Dermis microvascular lymphatic vessel endothelial cell (primary cell): ENCODE measurements around the gene ATP12A. TPM values are rescaled to one million over a fixed set of nuclear protein-coding genes. Genes with fewer than 3 reads are reported as not detected.

Source experiments
- DNase-seq, 2 donors: peaks; one replicate each; pipeline versions ENCODE4 v3.0.0 to v3.0.0-alpha.2; 2010; ENCODE audit warnings: low read depth in 2 of 2
- total RNA-seq: library from RNA; depleted of rRNA; stranded (reverse); fragments of >200 nt; gene quantifications from 2 replicates; pipeline ENCODE4 v1.2.1, GENCODE V29; 2014

ATP12A gene
- total RNA-seq, 1 donor from 2014 or later = not detected

DNA sequence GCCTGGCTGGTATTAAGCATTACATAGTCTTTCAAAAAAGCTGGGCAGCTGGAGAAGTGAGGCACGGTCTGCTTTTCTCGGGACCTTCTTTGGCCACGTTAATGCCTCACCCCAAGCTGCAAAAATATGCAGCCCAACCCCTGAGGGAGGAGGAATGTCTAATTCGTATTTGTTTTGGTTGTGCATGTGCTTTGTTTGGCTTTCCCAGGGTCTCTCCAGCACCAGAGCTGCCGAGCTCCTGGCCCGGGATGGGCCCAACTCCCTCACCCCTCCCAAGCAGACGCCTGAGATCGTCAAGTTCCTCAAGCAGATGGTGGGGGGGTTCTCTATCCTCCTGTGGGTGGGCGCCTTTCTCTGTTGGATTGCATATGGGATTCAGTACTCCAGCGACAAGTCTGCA lies 7.9 kb downstream of the ATP12A start:
- no peak for DNase-seq

DNA sequence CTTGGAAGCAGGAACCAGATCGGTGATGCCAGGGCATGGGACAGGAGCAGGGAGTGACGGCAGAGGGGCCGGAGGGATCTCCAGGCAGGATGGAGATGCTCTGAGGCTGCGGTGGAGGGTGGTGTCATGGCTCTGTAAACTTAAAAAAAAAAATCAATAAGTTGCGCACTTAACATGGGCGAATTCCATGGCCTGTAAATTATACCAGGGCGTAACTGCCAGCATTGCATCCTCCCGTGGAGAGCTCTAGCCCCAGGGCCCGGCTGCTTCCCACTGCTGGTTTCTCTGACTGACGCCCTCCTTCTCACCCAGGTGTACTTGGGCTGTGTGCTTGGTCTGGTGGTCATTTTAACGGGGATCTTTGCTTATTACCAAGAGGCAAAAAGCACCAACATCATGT lies 8.7 kb downstream of the ATP12A start:
- no peak for DNase-seq

DNA sequence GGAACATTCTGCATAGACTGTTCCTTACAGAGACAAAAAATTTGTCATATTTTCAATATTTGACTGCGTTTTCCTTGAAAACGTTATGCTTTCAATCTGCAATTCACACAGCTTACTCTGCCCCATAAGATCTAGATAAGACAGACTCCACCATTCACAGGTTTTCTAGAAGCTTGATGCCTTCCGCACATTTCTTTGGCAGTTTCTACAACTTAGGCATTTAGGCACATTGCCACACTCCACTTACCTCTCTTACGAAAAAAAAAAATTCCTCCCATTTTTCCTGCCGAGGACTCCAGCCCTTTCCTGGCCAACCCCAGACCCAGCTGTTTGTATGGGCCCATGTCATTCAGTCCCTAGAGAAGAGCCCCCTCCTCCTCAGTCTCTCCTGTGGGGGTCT lies 11.2 kb downstream of the ATP12A start:
- DNase-seq = no peak

DNA sequence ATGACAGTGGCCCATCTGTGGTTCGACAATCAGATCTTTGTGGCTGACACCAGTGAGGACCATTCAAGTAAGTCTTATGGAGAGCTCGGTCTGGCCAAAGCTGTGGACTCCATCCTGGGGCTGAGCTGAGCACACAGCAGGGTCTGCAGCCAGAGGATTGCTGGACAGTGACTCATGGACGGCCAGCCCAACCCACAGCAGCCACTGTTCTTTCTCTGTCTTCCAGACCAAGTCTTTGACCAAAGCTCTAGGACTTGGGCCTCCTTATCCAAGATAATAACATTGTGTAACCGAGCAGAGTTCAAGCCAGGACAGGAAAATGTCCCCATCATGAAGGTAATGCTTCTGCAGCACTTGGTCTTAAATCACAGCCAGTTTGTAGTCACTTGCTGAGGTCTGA lies 12.4 kb downstream of the ATP12A start:
- no peak for DNase-seq

DNA sequence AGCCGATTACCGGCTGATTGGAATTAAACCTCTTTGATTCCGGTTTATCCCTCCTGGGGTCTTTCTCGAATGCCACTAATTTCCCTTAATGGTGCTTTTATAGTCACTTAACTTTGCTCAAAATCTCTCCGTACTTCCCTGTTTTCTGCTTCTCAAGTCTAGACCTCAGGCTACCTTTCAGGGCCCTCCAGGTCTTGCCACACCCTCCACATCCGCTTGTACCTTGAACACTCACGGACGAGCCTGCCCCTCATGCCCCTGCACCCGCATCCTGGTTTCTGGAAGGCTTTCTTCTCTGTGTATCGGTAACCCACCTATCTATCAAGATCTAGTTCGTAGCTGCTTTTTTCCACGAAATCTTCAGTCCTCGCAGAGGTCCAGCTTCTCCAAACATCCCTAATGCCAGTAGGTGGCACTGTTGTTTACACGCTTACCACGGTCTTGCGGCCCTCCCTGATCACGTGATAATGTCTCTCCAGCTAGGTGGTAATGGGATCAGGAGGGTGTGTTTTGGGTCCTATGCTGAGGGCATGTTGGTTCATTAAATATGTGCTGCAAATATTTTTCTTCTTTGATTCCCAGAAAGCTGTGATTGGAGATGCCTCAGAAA lies 13.8 kb downstream of the ATP12A start:
- DNase-seq = peak; percentile 30 to 64

DNA sequence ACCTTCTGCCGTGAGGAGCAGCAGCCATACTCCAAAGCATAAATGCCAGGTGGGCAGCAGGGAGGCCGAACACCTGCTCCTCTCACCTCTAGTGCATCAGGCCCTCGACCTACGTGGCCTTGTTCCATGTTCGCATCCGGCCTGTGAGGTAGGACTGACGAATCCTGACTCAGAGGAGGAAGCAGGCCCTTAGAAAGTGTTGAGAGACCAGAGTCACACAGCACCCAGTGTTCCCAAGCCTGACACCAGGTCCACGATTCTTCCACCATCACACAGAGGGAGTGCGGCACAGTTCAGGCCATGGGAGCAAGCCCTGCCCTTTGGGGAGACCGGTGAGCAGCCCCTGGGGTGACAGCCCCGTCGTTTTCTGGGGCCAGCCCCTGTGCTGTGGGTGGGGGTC lies 14.7 kb downstream of the ATP12A start:
- DNase-seq = no peak

DNA sequence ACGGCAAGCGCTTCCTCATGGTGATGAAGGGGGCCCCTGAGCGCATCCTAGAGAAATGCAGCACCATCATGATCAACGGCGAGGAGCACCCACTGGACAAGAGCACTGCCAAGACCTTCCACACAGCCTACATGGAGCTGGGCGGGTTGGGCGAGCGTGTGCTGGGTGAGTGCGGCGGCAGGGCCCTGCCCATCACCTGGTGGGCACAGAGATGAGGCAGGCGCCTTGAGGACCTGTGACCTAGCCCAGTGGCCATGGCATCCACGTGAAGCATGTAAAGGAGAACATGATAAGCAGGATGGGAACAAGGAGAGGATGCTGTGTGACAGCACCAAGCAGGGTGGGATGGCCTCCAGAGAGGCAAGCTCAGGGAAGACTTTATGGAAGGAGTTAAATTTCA lies 18.5 kb downstream of the ATP12A start:
- DNase-seq = no peak

DNA sequence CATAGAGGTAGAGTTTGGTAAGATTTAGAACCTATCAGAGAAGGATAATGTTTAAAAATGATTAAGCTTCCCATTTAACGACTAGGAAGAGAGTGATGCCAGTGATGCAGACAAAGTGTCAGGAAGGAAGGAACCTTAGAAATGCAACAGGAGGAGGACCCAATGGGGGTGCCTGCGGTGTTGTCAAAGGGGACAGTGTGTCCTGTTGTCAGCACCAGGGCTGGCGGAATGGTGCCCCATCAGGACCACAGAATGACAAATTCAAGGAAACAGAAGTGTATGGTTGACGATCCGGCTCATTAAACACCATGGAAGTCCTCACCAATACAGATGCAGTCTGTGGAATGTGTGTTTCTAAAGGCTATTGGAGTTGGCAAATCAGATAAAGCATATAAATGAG lies 19.3 kb downstream of the ATP12A start:
- no peak for DNase-seq

DNA sequence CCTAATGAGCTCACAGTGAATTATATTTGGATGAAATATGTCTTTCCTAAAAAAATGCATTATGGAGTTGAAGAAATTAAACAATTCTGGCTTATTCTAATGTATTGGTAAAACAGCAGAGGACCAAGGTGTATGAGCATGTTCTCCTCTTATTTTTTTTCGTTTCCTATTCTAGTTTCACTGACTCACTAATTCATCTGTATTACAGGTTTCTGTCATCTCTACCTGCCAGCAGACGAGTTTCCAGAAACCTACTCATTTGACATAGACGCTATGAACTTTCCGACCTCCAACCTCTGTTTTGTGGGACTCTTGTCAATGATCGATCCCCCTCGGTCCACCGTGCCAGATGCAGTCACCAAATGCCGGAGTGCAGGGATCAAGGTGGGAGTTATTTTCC lies 20.3 kb downstream of the ATP12A start:
- DNase-seq = no peak

DNA sequence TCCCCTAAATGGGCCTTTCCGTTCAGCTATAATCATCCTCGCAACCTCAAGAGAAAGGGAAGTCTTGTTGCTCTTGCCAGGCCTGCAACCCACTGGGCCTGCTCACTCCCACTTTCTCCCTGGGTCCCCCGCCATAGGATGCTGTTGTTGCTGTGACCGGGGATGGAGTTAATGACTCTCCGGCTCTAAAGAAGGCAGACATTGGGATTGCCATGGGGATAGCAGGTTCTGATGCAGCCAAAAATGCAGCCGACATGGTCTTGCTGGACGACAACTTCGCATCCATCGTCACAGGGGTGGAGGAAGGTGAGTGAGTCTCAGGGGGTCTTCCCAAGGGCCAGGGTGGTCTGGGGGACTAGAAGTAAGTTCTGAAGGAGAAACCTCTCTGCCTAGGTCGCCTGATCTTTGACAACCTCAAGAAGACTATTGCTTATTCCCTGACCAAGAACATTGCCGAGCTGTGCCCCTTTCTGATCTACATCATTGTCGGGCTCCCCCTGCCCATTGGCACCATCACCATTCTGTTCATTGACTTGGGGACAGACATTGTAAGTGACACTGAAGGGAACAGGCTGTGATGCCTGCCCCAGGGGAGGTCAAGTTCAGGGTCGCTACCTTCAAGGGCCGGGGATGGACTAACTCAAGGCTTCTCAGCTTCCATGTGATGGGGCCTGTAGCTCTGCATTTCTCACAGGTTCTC lies 26.8 kb downstream of the ATP12A start:
- no peak for DNase-seq

DNA sequence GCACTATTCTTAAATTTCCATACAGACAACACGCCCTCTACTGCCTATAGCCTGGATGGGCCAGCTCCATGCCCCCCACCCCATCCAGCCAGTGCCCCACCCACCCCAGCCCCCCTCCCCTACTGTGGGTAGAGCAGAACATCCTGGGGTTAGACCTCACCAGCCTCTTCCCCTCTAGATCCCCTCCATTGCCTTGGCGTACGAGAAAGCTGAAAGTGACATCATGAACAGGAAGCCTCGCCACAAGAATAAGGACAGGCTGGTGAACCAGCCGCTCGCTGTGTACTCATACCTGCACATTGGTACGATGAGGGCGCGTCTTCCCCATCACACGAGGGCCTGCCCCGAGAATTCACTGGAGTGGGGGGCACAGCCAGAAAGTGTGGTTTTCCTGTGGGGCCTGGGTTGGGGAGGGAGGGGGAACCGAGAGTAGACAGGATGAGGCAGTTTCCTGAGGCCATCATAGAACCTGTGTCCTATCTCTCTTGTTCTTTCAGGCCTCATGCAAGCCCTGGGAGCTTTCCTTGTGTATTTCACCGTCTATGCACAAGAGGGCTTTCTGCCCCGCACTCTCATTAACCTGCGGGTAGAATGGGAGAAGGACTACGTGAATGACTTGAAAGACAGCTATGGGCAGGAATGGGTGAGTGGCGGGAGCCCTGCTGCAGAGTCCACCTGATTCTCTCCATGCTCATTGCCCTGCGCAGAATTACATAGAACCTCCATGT lies 29.1 kb downstream of the ATP12A start:
- DNase-seq = no peak

DNA sequence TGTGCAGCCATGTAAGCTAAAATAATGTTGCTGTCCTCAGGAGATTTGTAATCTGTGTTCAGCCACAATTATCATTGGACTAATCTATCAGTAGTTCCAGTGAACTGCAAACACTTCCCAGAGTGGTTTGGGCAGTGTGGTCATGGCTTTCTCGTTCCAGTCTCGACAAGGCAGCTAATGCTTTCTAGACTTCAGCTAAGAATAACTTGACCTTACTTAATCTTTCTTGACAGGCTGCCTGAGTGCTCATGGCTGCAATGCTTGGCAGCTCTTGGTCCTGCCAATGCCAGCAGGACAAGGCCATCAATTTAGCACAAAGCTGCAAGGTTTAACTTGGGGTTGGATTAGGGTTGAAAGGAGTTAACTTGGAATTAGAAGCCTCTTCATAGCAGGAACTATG lies 32.8 kb downstream of the ATP12A start:
- no peak for DNase-seq

DNA sequence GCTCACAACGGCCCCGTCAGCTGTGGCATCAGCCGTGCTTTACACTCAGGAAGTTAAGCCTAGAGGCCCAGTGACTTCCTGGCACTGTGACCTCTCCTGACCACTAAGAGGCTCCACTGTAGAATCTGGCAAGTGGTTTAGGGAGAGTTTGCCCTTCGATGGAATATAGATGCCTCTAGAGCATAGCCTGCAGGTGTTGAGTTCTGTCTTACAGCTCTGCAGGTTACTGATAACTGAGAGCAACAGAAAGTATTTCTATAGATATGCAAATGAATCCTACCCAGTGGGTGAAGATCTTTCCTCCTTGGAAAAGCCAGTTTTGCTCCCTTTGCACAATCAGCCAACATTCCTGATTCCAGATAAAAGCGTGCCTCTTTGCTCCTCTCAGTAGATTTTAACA lies 35.8 kb downstream of the ATP12A start:
- no peak for DNase-seq

DNA sequence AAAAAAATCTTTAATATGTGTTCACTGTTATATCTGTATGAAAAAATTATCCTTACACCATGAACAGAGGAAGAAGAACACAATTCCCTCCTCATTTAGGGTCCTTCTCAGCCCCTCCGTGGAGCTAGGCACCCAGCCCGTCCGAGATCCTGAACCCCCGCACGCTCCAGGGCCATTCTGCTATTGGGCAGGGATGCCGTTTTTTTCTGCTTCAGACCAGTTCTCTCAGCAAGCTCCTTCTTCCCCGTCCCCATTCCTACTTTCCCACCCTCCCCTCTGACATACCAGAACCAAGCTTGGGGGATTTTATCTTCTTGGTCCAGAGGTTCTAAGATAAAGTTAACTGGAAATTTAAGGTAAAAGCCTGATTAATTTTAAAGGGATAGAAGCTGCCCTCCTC lies 36.2 kb downstream of the ATP12A start:
- no peak for DNase-seq

DNA sequence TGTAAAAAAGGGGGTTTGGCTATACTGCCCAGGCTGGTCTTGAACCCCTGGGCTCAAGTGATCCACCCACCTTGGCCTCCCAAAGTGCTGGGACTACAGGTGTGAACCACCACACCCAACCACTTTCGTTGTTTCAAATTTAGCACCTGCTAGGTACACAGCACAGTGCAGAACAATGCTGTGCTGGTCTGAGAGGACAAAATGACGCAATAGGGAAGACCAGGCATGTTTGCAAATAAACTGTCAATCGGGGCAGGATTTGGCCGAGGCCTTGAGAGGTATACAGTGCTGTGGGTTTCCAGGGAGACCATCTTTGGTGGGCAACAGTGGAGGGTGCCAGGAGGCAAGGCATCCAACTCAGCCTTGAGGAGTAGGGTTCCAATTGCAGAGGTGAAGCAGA lies 37.0 kb downstream of the ATP12A start:
- no peak for DNase-seq

DNA sequence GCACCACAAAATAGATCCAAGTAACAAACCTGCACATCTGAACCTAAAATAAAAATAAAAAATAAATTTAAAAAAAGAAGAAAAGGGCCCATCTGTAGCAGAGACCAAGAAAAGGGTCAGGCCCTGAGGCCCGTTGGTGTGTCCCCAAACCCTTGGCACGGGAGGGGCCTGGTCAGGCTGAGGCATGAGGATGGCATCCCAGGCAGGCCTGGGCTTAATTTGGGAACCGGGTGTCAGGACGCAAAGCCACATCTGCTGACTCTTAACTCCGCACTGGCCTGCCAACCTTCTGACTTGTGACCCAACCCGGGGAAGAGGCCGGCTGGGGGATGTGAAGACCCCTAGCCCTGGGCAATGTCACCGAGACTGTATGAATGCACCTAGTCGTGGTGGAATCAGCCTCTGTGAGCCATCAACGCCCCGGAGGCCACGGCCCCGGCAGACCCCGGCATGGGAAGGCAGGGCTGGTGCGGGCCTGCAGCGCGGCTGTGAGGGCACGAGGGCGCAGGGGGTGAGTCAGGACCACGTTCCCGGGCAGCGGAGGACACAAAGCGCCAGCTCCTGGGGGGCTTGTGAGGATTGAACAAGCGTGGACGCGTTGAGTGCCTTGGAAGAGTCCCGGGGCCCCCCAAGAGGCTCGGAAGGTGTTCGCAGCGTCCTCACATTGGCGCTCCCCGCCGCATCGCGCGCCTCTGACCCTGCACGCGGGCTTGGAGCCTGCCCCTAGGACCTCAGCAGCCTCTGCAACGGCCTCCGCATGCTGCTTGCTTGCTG lies 38.2 kb downstream of the ATP12A start:
- DNase-seq = no peak

DNA sequence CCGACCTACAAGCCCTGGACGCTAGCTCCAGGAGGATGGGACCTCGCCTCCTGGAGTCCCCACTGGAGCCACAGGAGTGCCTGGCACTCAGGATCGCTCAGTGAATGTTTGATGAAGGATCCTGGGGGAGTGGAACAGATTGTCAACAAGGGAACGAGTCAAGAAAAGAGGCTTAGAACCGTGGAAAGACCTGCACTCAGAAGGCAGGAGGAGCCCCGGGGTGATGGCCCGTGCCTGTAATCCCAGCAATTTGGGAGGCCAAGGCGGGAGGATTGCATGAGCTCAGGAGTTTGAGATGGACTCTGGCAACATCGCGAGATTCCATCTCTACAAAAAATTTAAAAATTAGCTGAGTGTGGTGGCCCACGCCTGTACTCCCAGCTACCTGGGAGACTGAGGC lies 38.9 kb downstream of the ATP12A start:
- DNase-seq = no peak

DNA sequence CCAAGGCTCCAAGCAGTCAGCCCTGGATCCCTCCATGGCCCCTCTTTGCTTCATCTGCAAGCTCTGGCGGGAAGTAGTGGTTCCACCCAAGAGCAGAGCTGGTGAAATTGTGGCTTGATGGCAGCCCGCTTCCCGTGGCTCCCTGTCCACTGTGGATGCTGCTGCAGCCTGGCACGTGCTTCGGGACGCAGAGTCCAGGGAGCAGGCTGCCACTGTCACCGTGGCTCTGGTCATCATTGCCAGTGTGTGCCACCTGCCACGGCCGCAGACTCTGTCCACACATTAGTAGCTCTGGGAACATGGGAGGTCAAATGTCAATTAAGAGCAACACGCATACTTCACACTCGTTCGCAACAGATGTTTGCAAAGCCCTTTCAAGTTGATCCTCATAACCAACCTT lies 43.0 kb downstream of the ATP12A start:
- no peak for DNase-seq

DNA sequence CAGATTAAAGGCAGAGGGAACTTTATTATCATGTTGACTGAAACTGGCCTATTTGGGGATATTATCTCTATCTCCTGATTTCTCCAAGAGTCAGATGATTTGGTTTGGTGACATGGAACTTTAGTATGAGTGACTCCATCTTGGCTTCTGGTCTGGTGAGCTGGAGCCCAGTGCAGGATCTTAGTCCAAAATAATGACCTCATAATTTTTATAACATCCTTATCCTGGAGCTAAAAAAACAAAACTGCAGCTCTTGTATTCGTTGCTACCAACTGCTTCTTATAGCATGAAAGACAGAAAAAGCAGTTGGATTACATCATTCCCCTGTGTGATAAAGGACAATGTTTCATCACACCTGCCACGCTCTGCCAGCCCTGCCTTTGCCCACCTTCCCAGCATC lies 44.5 kb downstream of the ATP12A start:
- no peak for DNase-seq

DNA sequence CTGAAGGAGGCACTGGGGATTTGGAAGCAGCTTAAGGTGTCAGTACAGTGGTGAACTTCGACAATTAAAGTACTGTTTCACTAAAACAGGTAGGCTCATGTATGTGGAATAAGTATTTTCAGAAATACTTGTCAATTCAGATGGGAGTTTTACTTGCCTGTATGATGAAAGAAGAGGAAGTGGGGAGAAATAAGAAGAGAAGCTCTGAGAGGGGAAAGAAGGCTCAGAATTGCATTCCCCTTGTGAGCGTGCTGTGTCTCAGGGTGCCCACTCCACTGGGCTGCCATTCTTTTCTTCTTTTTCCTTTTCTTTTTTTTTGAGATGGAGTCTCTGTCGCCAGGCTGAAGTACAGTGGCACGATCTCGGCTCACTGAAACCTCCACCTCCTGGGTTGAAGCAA lies 45.2 kb downstream of the ATP12A start:
- no peak for DNase-seq

DNA sequence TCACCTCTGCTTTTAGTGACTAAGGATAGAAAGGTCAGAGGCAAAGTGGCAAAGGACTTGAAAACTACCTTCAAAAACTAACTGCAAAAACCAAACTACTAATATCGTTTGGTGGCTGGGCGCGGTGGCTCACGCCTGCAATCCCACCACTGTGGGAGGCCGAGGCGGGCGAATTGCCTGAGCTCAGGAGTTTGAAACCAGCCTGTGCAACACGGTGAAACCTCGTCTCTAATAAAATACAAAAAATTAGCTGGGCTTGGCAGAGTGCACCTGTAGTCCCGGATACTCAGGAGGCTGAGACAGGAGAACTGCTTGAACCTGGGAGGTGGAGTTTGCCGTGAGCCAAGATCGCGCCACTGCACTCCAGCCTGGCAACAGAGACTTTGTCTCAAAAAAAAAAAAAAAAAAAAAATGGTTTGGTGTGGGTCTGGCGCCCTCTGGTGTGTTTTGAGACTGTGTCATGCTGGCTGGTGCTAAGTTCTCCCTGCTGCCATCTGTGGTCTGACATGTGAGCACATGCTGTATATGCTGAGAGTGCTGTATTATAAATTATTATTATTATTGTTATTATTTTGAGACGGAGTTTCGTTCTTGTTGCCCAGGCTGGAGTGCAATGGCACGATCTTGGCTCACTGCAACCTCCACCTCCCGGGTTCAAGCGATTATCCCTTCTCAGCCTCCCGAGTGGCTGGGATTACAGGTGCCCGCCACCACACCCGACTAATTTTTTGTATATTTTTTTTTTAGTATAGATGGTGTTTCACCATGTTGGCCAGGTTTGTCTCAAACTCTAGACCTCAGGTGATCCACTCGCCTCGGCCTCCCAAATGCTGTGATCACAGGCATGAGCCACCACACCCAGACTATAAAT lies 47.8 kb downstream of the ATP12A start:
- DNase-seq = peak; percentile 80 to 87
